Measurements from ENCODE around the gene DAB1. TPM values are rescaled to one million over a fixed set of nuclear protein-coding genes. Genes with fewer than 3 reads are reported as not detected.
A peak's percentile ranks its signal among the peaks of the same experiment; 100 is the strongest.

Gene DAB1
- total RNA-seq, 4 donors from 2014 or later: 0.48 to 1.1 (median 0.70) TPM

DNA sequence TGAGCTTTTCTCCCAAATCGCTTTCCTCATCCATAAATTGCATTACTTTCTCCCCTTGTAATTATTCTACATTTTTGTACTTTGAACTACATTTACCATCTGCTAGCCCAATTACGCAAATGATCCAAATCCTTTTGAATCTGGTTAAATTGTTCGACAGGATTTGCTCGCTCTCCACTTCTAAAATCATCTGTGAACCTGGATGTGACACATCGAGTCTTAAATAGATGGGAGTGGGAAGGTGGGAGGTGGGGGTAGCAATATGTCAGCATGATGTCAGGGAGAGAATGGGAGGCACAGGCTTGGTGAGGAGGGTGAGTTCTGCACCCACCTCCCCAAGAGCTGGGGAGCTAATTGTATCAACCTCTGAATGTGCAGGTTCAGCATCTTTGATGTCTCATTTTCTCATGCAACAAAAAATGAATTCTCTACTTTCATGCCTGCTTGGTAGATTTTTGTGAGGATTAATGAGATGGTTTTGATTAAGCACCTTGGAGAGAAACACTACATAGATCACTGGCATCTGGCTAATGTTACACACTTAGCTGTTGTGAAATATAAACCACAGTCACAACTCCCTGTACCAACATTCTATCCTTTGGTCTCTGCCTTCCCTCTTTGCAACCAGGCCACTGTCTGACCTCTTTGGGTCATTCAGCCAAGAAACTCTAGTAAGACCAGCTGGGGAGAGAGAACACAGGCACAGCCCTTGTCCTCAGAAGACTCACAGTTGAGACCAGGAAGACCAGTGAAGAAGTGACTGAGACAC is 165.1 kb downstream of the DAB1 start:
- ATAC-seq (ENCODE audit: low FRiP score): no peak

GRCh38 chr1:57255945-57256344 is 167.9 kb downstream of the DAB1 start:
- TF ChIP-seq, protein P1, sequence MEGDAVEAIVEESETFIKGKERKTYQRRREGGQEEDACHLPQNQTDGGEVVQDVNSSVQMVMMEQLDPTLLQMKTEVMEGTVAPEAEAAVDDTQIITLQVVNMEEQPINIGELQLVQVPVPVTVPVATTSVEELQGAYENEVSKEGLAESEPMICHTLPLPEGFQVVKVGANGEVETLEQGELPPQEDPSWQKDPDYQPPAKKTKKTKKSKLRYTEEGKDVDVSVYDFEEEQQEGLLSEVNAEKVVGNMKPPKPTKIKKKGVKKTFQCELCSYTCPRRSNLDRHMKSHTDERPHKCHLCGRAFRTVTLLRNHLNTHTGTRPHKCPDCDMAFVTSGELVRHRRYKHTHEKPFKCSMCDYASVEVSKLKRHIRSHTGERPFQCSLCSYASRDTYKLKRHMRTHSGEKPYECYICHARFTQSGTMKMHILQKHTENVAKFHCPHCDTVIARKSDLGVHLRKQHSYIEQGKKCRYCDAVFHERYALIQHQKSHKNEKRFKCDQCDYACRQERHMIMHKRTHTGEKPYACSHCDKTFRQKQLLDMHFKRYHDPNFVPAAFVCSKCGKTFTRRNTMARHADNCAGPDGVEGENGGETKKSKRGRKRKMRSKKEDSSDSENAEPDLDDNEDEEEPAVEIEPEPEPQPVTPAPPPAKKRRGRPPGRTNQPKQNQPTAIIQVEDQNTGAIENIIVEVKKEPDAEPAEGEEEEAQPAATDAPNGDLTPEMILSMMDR (IDR thresholded peaks at IDR 0.05): no peak

More for the DNA sequence above, 165.1 kb downstream of the DAB1 start:
- TF ChIP-seq, protein P1 (IDR thresholded peaks at IDR 0.05): no peak
- no peak for DNase-seq (ENCODE audit: low spot score)

GRCh38 chr1:57254022-57254421 is 169.8 kb downstream of the DAB1 start:
- TF ChIP-seq, protein P1 (IDR thresholded peaks at IDR 0.05): no peak
- ATAC-seq (ENCODE audit: low FRiP score) (peak; percentile 83), DNase-seq (ENCODE audit: low spot score) (no peak)

More at GRCh38 chr1:57255945-57256344, 167.9 kb downstream of the DAB1 start:
- no peak for DNase-seq (ENCODE audit: low spot score)
- no peak for ATAC-seq (ENCODE audit: low FRiP score)

- DNase-seq (ENCODE audit: low spot score) (no peak), ATAC-seq (ENCODE audit: low FRiP score) (no peak)
- TF ChIP-seq, protein P1 (IDR thresholded peaks at IDR 0.05): no peak
Measured at GRCh38 chr1:57252597-57253294, 171.1 kb downstream of the DAB1 start.

DNA sequence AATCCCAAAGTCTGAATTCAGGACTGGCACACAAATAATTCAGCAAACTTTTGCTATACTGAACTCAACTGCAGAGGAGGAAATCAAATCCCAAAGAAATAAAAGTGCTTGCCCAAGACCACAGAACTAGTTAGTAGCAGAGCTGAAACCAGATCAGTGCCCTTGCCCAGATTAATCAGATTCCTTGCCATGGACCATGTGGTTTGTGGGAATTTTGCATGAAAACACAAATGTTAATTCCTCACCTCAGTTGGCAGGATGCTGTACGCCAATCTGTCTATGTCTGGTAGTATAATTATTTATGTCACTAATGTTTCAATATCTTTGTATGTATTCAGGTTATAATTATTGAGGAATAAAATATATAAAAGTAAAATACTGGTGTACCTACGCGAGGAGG is 173.8 kb downstream of the DAB1 start:
- DNase-seq (ENCODE audit: low spot score) (no peak), ATAC-seq (ENCODE audit: low FRiP score) (no peak)
- TF ChIP-seq, protein P1 (IDR thresholded peaks at IDR 0.05): no peak

GRCh38 chr1:57249511-57249910 is 174.3 kb downstream of the DAB1 start:
- no peak for ATAC-seq (ENCODE audit: low FRiP score)
- DNase-seq (ENCODE audit: low spot score): no peak
- TF ChIP-seq, protein P1 (IDR thresholded peaks at IDR 0.05): no peak

Measured in omental fat pad (tissue), 4 donors.